Measurements from ENCODE around the gene POU5F1. TPM values are rescaled to one million over a fixed set of nuclear protein-coding genes. Genes with fewer than 3 reads are reported as not detected.

The POU5F1 gene
- total and polyA plus RNA-seq, 9 of the 15 experiments (the other 6 are each of a cell fraction or from before 2014, with no cell fraction given): 0.06 to 2.0 (median 0.10) TPM; not detected in 6

GRCh38 chr6:31142361-31142761 is 28.1 kb downstream of the POU5F1 start:
- H3K79me2 ChIP-seq (ENCODE audit: control insufficient read depth, insufficient read depth, low read length): no peaks in the 10 kb centered on the region
- in situ Hi-C loops (cut with MboI): no loop called here
- no peak overlapping the region for H3K27ac ChIP-seq (ENCODE audit: extremely low read depth, low read depth, low read length)
- no TSS peak for BruUV-seq (replicated peaks)
- H3K4me2 ChIP-seq (ENCODE audit: insufficient read depth, low read length): no peak overlapping the region
- FAIRE-seq: no peak
- no peak overlapping the region for H3K4me3 ChIP-seq
- ChIA-PET CTCF (ENCODE audit: low intra/inter-chr PET ratio) (interaction anchor here (1.5 kb wide), 1 partner anchor 49 kb away, joined by 4 read pairs; no protein-coding TSS in a partner anchor), POLR2A (interaction anchor here (0.6 to 1.0 kb wide), 3 partner anchors 8 to 538 kb away, joined by 3 to 5 read pairs (median 4); no protein-coding TSS in a partner anchor)
- no peak overlapping the region for H3K9ac ChIP-seq (ENCODE audit: insufficient read depth in 1 of 2, low read depth in 2 of 2, low read length in 2 of 2)
- DNase-seq (ENCODE audit: extremely low read depth in 1 of 4, low spot score in 3 of 4): no peak
- TF ChIP-seq HMGXB4 (CRISPR knock-in tag; IDR thresholded peaks at IDR 0.05) (no peak), MTA2 (IDR thresholded peaks at IDR 0.05; ENCODE audit: low read depth) (no peak), LCOR (CRISPR knock-in tag; IDR thresholded peaks at IDR 0.05) (no peak), ZNF699 (CRISPR knock-in tag; IDR thresholded peaks at IDR 0.05; ENCODE audit: insufficient replicate concordance) (no peak), GTF2E2 (tag; IDR thresholded peaks at IDR 0.05) (no peak), ZZZ3 (IDR thresholded peaks at IDR 0.05) (no peak), PTRF (tag; IDR thresholded peaks at IDR 0.05) (no peak), EP400 (IDR thresholded peaks at IDR 0.05) (no peak), NCOA1 (IDR thresholded peaks at IDR 0.05; ENCODE audit: low read depth) (no peak), EZH2 (IDR thresholded peaks at IDR 0.05; ENCODE audit: borderline replicate concordance, low read depth, low read length) (no peak), HNRNPLL (IDR thresholded peaks at IDR 0.05; ENCODE audit: low read depth, low read length, poor library complexity, severe bottlenecking) (no peak), RFX7 (CRISPR knock-in tag; IDR thresholded peaks at IDR 0.05) (no peak), ARHGAP35 (IDR thresholded peaks at IDR 0.05; ENCODE audit: partially characterized antibody) (no peak), ZNF707 (CRISPR knock-in tag; conservative IDR thresholded peaks at IDR 0.05) (no peak), HDAC6 (IDR thresholded peaks at IDR 0.05; ENCODE audit: low read depth, low read length) (no peak)
- H2AFZ ChIP-seq (ENCODE audit: low read depth, low read length): no peak overlapping the region
- peaks cover 40% of the 10 kb centered on the region; the same call in 2 of the 3 replicates for H3K36me3 ChIP-seq (ENCODE audit: control insufficient read depth, insufficient read depth, low read length)
- H3K27me3 ChIP-seq (ENCODE audit: control insufficient read depth in 2 of 2, insufficient read depth in 2 of 2, low read length in 2 of 2): no peaks in the 10 kb centered on the region; a peak in 1 of 5 replicates
- ATAC-seq: no peak
- WGBS (ENCODE audit: insufficient coverage, low coverage, missing lambda C conversion rate): 56% methylated on average over 2 of the region's 2 CpGs
- peaks cover 3 to 13% of the 10 kb centered on the region in 2 experiments; a peak in 4 of 5 replicates for H3K4me1 ChIP-seq (replicated peaks in 1 of 2; ENCODE audit: control insufficient read depth in 2 of 2, insufficient read depth in 2 of 2, low read length in 2 of 2)
- H4K20me1 ChIP-seq (replicated peaks; ENCODE audit: control insufficient read depth, insufficient read depth, low read length): no peaks in the 10 kb centered on the region; the same call in 1 of the 2 replicates
- intact Hi-C loops (cut with micrococcal nuclease): no loop called here
- no peaks in the 10 kb centered on the region for H3K9me1 ChIP-seq (ENCODE audit: control insufficient read depth, insufficient read depth, low read length)
- no peaks in the 10 kb centered on the region for H3K9me3 ChIP-seq (replicated peaks; ENCODE audit: control insufficient read depth, insufficient read depth, low read depth, low read length)
